Breast epithelium (tissue), 4 donors: ENCODE measurements around the gene SNHG17. TPM values are rescaled to one million over a fixed set of nuclear protein-coding genes. Genes with fewer than 3 reads are reported as not detected.

Source experiments
- DNase-seq, 2 donors: peaks; one replicate each; pipeline ENCODE4 v3.0.0-alpha.2; 2019; ENCODE audit warnings: low spot score in 2 of 2
- H3K27ac ChIP-seq, 2 donors: fragments of 200-600 bp; sonication (generic) in 1 of 2; one replicate each; pipeline ENCODE4 v1.5.1; 2016 to 2019; ENCODE audit warnings: mild to moderate bottlenecking in 1 of 2
- H3K27me3 ChIP-seq, 2 donors: fragments of 200-600 bp; sonication (generic) in 1 of 2; one replicate each; pipeline versions ENCODE4 v1.5.1 to v1.6.0; 2017 to 2019; ENCODE audit warnings: control low read depth in 1 of 2, mild to moderate bottlenecking in 1 of 2
- H3K36me3 ChIP-seq: fragments of 200-600 bp; one replicate; pipeline ENCODE4 v1.5.1; 2019
- H3K4me1 ChIP-seq, 2 donors: fragments of 200-600 bp; sonication (generic); one replicate each; pipeline ENCODE4 v1.5.1; 2016 to 2019; ENCODE audit warnings: control low read depth in 1 of 2
- H3K4me3 ChIP-seq, 3 donors: fragments of 200-600 bp; sonication (generic); 1 replicate in 2 of 3; 2 replicates in 1 of 3; pipeline ENCODE4 v1.5.1; 2016 to 2019; ENCODE audit warnings: mild to moderate bottlenecking in 3 of 3, moderate library complexity in 2 of 3
- H3K9me3 ChIP-seq, 2 donors: fragments of 200-600 bp; sonication (generic) in 1 of 2; one replicate each; pipeline ENCODE4 v1.5.1; 2016 to 2019; ENCODE audit warnings: control low read depth in 1 of 2
- POLR2A ChIP-seq: fragments of 450-650 bp; IDR thresholded peaks from one replicate; pipeline ENCODE4 v1.6.1; 2016; ENCODE audit warnings: antibody characterized with exemption, mild to moderate bottlenecking, moderate library complexity
- POLR2AphosphoS5 ChIP-seq, 3 donors: sonication (generic); formaldehyde crosslinking; IDR thresholded peaks; one replicate each; pipeline ENCODE4 v1.6.1; 2017; ENCODE audit warnings: antibody characterized with exemption in 3 of 3
- intact Hi-C: fragments of 100-400 bp; cut with DNase I; formaldehyde crosslinking; loops from one replicate; pipeline ENCODE4 v1.15.1; 2023; ENCODE audit warnings: low total_unique reads
- total RNA-seq, 3 donors: library from RNA; depleted of rRNA; stranded (reverse); fragments of >200 nt; gene quantifications; one replicate each; pipeline ENCODE4 v1.1.0, GENCODE V29; 2016
- TF ChIP-seq, protein P1 (sequence below), 3 donors: fragments of 450-650 bp; IDR thresholded peaks; one replicate each; pipeline ENCODE4 v1.5.1; 2016 to 2017; ENCODE audit warnings: antibody characterized with exemption in 3 of 3, mild to moderate bottlenecking in 3 of 3, moderate library complexity in 3 of 3

SNHG17 gene
- total RNA-seq, 3 donors from 2014 or later, result 14.2 to 25.2 (median 24.6) TPM

DNA sequence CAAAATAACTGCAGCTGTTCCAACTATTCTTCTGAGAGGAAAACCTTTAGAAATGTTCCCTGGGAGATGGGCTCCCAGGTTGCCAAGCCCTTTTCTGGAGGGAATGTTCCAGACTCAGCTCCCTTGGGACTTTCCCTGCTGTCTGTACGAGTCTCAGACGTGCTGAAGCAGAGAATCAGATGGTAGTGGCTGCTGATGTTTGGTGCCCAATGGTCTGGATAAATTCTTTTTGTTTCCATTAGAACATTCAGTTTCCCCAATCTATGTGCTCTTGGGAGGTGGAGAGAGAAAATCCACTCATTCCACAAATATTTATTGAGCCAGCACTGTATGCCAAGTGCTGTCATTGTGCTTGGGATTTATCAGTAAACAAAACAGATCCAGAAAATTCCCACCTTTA, 40.0 kb downstream of the SNHG17 start:
- no peaks in the 10 kb centered on the region for H3K4me1 ChIP-seq
- H3K4me3 ChIP-seq, result no peak overlapping the region
- TF ChIP-seq POLR2AphosphoS5 (IDR thresholded peaks at IDR 0.05), result no peak
- no peak for TF ChIP-seq POLR2A
- TF ChIP-seq, protein P1, sequence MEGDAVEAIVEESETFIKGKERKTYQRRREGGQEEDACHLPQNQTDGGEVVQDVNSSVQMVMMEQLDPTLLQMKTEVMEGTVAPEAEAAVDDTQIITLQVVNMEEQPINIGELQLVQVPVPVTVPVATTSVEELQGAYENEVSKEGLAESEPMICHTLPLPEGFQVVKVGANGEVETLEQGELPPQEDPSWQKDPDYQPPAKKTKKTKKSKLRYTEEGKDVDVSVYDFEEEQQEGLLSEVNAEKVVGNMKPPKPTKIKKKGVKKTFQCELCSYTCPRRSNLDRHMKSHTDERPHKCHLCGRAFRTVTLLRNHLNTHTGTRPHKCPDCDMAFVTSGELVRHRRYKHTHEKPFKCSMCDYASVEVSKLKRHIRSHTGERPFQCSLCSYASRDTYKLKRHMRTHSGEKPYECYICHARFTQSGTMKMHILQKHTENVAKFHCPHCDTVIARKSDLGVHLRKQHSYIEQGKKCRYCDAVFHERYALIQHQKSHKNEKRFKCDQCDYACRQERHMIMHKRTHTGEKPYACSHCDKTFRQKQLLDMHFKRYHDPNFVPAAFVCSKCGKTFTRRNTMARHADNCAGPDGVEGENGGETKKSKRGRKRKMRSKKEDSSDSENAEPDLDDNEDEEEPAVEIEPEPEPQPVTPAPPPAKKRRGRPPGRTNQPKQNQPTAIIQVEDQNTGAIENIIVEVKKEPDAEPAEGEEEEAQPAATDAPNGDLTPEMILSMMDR (IDR thresholded peaks at IDR 0.05), result no peak
- no peaks in the 10 kb centered on the region for H3K27me3 ChIP-seq
- no peaks in the 10 kb centered on the region for H3K36me3 ChIP-seq
- intact Hi-C loops, result no loop called here
- H3K27ac ChIP-seq, result no peak overlapping the region
- H3K9me3 ChIP-seq, result no peaks in the 10 kb centered on the region
- DNase-seq, result no peak

DNA sequence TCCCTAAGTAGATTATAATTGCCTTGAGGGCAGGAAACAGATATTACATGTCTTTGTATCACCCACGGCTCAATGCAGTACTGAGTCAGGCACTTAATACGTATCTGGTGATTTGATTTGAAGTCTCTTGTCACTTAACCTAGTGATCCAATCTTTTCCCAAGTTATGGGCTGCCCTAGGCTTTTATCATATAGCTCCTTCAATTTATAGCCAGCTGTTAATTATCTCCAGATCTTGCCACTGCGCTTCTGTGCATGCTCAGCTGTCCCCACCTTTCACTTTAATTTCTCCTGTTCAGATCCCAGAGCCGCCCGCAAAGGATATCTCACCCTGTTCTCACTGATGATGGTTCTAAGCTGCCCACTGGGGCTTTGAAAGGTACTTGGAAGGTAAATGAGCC, 41.9 kb downstream of the SNHG17 start:
- Histone ChIP-seq H3K9me3 (no peaks in the 10 kb centered on the region), H3K27me3 (no peaks in the 10 kb centered on the region), H3K36me3 (no peaks in the 10 kb centered on the region), H3K27ac (no peak overlapping the region), H3K4me3 (no peak overlapping the region), H3K4me1 (no peaks in the 10 kb centered on the region)
- TF ChIP-seq POLR2AphosphoS5 (IDR thresholded peaks at IDR 0.05), result no peak
- TF ChIP-seq, protein P1 (IDR thresholded peaks at IDR 0.05), result no peak
- TF ChIP-seq POLR2A, result no peak
- no peak for DNase-seq
- intact Hi-C loops, result no loop called here

DNA sequence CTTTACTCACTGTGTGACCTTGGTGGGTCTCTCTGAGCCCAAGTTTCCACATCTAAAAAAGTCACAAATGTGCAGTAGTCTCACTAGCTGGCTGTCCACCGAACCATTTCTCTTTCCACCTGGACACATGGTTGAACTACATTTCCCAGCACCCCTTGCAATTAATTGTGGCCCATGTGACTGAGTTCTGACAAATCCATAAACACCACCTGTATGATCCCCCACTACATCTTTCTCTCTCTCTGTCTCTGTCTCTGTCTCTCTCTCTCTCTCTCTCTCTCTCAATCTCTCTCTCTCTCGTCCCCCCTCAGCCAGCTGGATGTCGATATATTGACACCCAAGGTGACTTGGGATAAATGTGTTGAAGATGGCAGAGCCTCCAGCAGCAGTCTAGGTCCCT, 42.8 kb downstream of the SNHG17 start:
- no peak overlapping the region for H3K27ac ChIP-seq
- no peak for DNase-seq
- H3K36me3 ChIP-seq, result no peaks in the 10 kb centered on the region
- H3K9me3 ChIP-seq, result no peaks in the 10 kb centered on the region
- no peaks in the 10 kb centered on the region for H3K27me3 ChIP-seq
- TF ChIP-seq POLR2A (no peak), POLR2AphosphoS5 (IDR thresholded peaks at IDR 0.05) (no peak)
- TF ChIP-seq, protein P1 (IDR thresholded peaks at IDR 0.05), result no peak
- H3K4me3 ChIP-seq, result no peak overlapping the region
- intact Hi-C loops, result no loop called here
- no peaks in the 10 kb centered on the region for H3K4me1 ChIP-seq

DNA sequence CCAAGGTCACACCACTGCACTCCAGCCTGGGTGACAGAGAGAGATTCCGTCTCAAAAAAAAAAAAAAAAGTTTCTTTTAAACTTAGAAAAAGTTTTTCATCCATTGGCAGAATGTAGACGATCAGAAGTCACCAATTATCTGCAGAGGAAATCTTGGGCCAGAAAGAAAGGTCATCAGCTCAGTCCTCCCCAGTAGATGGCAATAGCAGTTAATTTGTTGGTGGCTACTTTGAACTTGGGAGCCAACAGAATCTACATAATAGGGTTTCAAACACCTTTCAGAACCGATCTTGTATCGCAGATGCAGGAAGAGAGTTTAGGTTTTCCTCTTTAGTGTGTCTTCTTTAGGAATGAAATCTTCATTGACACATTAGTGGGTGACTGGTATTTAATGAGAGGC, 47.2 kb downstream of the SNHG17 start:
- no peak for DNase-seq

DNA sequence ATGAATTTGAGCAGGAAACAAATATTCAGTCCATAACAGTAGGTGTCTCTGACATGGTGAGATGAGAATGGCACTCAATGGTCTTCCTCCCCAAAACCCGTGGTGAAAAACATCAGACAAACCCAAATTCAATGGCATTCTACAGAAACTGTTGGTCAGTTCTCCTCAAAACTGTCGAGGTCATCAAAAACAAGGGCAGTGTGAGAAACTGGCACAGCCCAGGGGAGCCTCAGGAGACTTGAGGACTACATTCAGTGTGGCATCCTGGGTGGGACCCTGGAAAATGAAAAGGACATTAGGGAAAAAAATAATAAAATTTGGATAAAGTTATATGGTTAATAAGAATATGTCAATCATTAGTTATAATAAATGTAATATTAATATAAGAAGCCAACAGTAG, 48.3 kb downstream of the SNHG17 start:
- DNase-seq, result no peak
- no peak overlapping the region for H3K4me3 ChIP-seq
- H3K27ac ChIP-seq, result no peak overlapping the region
- no peaks in the 10 kb centered on the region for H3K27me3 ChIP-seq
- no peaks in the 10 kb centered on the region for H3K9me3 ChIP-seq
- TF ChIP-seq POLR2AphosphoS5 (IDR thresholded peaks at IDR 0.05) (no peak), POLR2A (no peak)
- TF ChIP-seq, protein P1 (IDR thresholded peaks at IDR 0.05), result no peak
- no peaks in the 10 kb centered on the region for H3K36me3 ChIP-seq
- H3K4me1 ChIP-seq, result no peaks in the 10 kb centered on the region
- intact Hi-C loops, result no loop called here

More for the DNA sequence above, 47.2 kb downstream of the SNHG17 start:
- no peaks in the 10 kb centered on the region for H3K27me3 ChIP-seq
- intact Hi-C loops, result loop anchor here (2.0 kb wide), 1 partner anchor 21 kb away; no protein-coding TSS in a partner anchor
- no peaks in the 10 kb centered on the region for H3K36me3 ChIP-seq
- no peak overlapping the region for H3K4me3 ChIP-seq
- no peak overlapping the region for H3K27ac ChIP-seq
- H3K9me3 ChIP-seq, result no peaks in the 10 kb centered on the region
- TF ChIP-seq POLR2AphosphoS5 (IDR thresholded peaks at IDR 0.05), result no peak
- TF ChIP-seq POLR2A, result no peak
- no peaks in the 10 kb centered on the region for H3K4me1 ChIP-seq

DNA sequence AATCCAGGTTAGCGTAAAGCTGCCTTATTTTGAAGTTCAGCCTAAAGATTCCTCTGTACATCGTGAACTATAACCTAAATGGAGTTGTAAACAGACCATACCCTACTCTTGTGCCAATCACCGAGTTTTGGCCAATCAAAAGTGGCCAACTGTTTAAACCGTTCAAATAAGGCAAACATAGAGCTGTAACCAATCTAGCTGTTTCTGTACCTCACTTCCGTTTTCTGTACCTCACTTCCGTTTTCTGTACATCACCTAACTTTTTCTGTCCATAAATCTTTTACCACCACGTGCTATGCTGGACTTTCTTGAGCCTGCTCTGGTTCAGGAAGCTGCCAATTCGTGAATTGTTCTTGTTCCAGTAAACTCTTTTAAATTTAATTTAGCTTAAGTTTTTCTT, 49.1 kb downstream of the SNHG17 start:
- no peaks in the 10 kb centered on the region for H3K27me3 ChIP-seq
- DNase-seq, result no peak
- intact Hi-C loops, result no loop called here
- H3K27ac ChIP-seq, result no peak overlapping the region
- no peaks in the 10 kb centered on the region for H3K9me3 ChIP-seq
- TF ChIP-seq, protein P1 (IDR thresholded peaks at IDR 0.05), result no peak
- TF ChIP-seq POLR2A (no peak), POLR2AphosphoS5 (IDR thresholded peaks at IDR 0.05) (no peak)
- H3K36me3 ChIP-seq, result no peaks in the 10 kb centered on the region
- no peaks in the 10 kb centered on the region for H3K4me1 ChIP-seq
- no peak overlapping the region for H3K4me3 ChIP-seq
